HCT116 (cell line): ENCODE data around the gene EP300. TPM values are rescaled to one million over a fixed set of nuclear protein-coding genes. Genes with fewer than 3 reads are reported as not detected.

Source experiments
- ATAC-seq: fragments of 200-7000 bp; cut with Tn5 transposase; 2 replicates; pipeline ENCODE4 v1.9.1; 2020; ENCODE audit warnings: mild to moderate bottlenecking, moderate library complexity
- BruUV-seq: library from RNA; stranded (reverse); fragments of 400-500 nt; replicated peaks from 2 replicates; lab custom pipeline; 2021; lab: Mats Ljungman, UMichigan
- CTCF ChIA-PET: fragments of 300-600 bp; sonication (Branson Sonifier 250); formaldehyde crosslinking; loops from one replicate; lab custom pipeline; 2021; ENCODE audit warnings: antibody characterized with exemption; lab: Charles Lee
- POLR2A ChIA-PET: fragments of 300-600, 350-600 bp; sonication (Branson Sonifier 250); formaldehyde crosslinking; loops from one replicate; lab custom pipeline; 2021; ENCODE audit warnings: antibody characterized with exemption; lab: Charles Lee
- RAD21 ChIA-PET, 2 experiments: fragments of 300-600 bp; sonication (Branson Sonifier 250); formaldehyde crosslinking; loops; one replicate each; lab custom pipeline; 2023; ENCODE audit warnings: low total read pairs in 2 of 2; ENCODE audit not compliant: uncharacterized antibody in 2 of 2, unreplicated experiment in 2 of 2, low non-redundant PET in 1 of 2; lab: Charles Lee
- DNase-seq: peaks from one replicate; pipeline ENCODE4 v3.0.0-alpha.2; 2010; ENCODE audit warnings: low read depth, low spot score
- H2AFZ ChIP-seq: fragments of 200-600 bp; shearing (Covaris generic), sonication (generic); 2 replicates; pipeline ENCODE4 v1.6.1; 2017; ENCODE audit warnings: low read depth, mixed run types, mixed read lengths, antibody characterized with exemption, low read length; ENCODE audit not compliant: poor library complexity, severe bottlenecking
- H3K27ac ChIP-seq: 2 replicates; pipeline ENCODE4 v1.5.1; 2012; ENCODE audit warnings: low read depth, low read length
- H3K27me3 ChIP-seq: fragments of 200-600 bp; sonication (generic); 2 replicates; pipeline ENCODE4 v1.6.1; 2016; ENCODE audit warnings: mixed run types, low read length, mixed read lengths; ENCODE audit not compliant: insufficient read depth
- H3K36me3 ChIP-seq, 2 experiments: fragments of 200-500 bp in 1 of 2; fragments of 200-600 bp in 1 of 2; sonication (Bioruptor generic) in 1 of 2; sonication (generic) in 1 of 2; 2 replicates each; pipeline versions ENCODE4 v1.5.1 to v1.6.1; 2014 to 2016; ENCODE audit warnings: low read length in 2 of 2, inconsistent platforms in 1 of 2, mixed read lengths in 1 of 2, mixed run types in 1 of 2; ENCODE audit not compliant: insufficient read depth in 2 of 2, control insufficient read depth in 1 of 2
- H3K4me1 ChIP-seq, 2 experiments: fragments of 200-600 bp in 1 of 2; sonication (generic) in 1 of 2; 2 replicates each; pipeline versions ENCODE4 v1.5.1 to v1.6.1; 2012 to 2017; ENCODE audit warnings: low read length in 2 of 2, inconsistent platforms in 1 of 2, mild to moderate bottlenecking in 1 of 2, mixed read lengths in 1 of 2, mixed run types in 1 of 2, moderate library complexity in 1 of 2; ENCODE audit not compliant: insufficient read depth in 2 of 2, control insufficient read depth in 1 of 2
- H3K4me2 ChIP-seq: fragments of 200-600 bp; sonication (generic); 2 replicates; pipeline ENCODE4 v1.6.1; 2017; ENCODE audit warnings: mixed run types, low read length, mixed read lengths
- H3K4me3 ChIP-seq, 2 experiments: fragments of 200-600 bp in 1 of 2; sonication (generic) in 1 of 2; replicated peaks in 1 of 2; 2 replicates each; pipeline ENCODE4 v1.5.1; 2011 to 2016; ENCODE audit warnings: low read length in 2 of 2, control low read depth in 1 of 2, low read depth in 1 of 2, mild to moderate bottlenecking in 1 of 2, mixed read lengths in 1 of 2, mixed run types in 1 of 2
- H3K79me2 ChIP-seq: fragments of 200-600 bp; sonication (generic); 2 replicates; pipeline ENCODE4 v1.6.1; 2017; ENCODE audit warnings: mild to moderate bottlenecking, mixed run types, low read length, moderate library complexity, mixed read lengths; ENCODE audit not compliant: insufficient read depth
- H3K9ac ChIP-seq: fragments of 200-600 bp; sonication (generic); 2 replicates; pipeline ENCODE4 v1.6.1; 2016; ENCODE audit warnings: low read length, mixed read lengths
- H3K9me2 ChIP-seq: fragments of 200-600 bp; sonication (generic), shearing (Covaris generic); 2 replicates; pipeline ENCODE4 v1.6.1; 2017; ENCODE audit warnings: mixed run types, mild to moderate bottlenecking, moderate library complexity; ENCODE audit not compliant: insufficient read depth
- H3K9me3 ChIP-seq, 2 experiments: fragments of 200-500 bp in 1 of 2; fragments of 200-600 bp in 1 of 2; sonication (Bioruptor generic) in 1 of 2; sonication (generic) in 1 of 2; 2 replicates each; pipeline ENCODE4 v1.6.1; 2014 to 2017; ENCODE audit warnings: low read length in 2 of 2, mixed read lengths in 2 of 2, inconsistent platforms in 1 of 2, low read depth in 1 of 2, mild to moderate bottlenecking in 1 of 2, mixed run types in 1 of 2, moderate library complexity in 1 of 2; ENCODE audit not compliant: control insufficient read depth in 1 of 2, insufficient read depth in 1 of 2
- H4K20me1 ChIP-seq: fragments of 200-600 bp; sonication (generic), shearing (Covaris generic); 2 replicates; pipeline ENCODE4 v1.6.1; 2017; ENCODE audit warnings: mixed run types, mild to moderate bottlenecking, moderate library complexity; ENCODE audit not compliant: insufficient read depth
- EGR1 ChIP-seq: IDR thresholded peaks from 2 replicates; pipeline ENCODE4 v1.6.1; 2012; ENCODE audit warnings: low read depth
- ELF1 ChIP-seq: IDR thresholded peaks from 2 replicates; pipeline ENCODE4 v1.6.1; 2012; ENCODE audit warnings: low read depth, borderline replicate concordance
- EZH2phosphoT487 ChIP-seq: fragments of 200-600 bp; IDR thresholded peaks from 2 replicates; pipeline ENCODE4 v1.6.1; 2018; ENCODE audit warnings: antibody characterized with exemption, borderline replicate concordance
- FOSL1 ChIP-seq: IDR thresholded peaks from 2 replicates; pipeline ENCODE4 v1.6.1; 2012; ENCODE audit warnings: low read depth
- JUND ChIP-seq: IDR thresholded peaks from 2 replicates; pipeline ENCODE4 v1.6.1; 2012
- POLR2AphosphoS5 ChIP-seq: IDR thresholded peaks from 2 replicates; pipeline ENCODE4 v1.6.1; 2011; ENCODE audit warnings: mild to moderate bottlenecking, low read depth, low read length, moderate library complexity
- SIN3A ChIP-seq: IDR thresholded peaks from 2 replicates; pipeline ENCODE4 v1.6.1; 2012; ENCODE audit warnings: low read depth
- SP1 ChIP-seq: IDR thresholded peaks from 2 replicates; pipeline ENCODE4 v1.6.1; 2012; ENCODE audit warnings: low read depth
- YY1 ChIP-seq: IDR thresholded peaks from 2 replicates; pipeline ENCODE4 v1.6.1; 2011; ENCODE audit warnings: low read length, low read depth, moderate library complexity, mild to moderate bottlenecking; ENCODE audit not compliant: insufficient replicate concordance; ENCODE audit errors: extremely low read depth
- ZFX ChIP-seq: fragments of 450-650 bp; IDR thresholded peaks from 2 replicates; pipeline ENCODE4 v1.6.1; 2017
- intact Hi-C: fragments of 100-400 bp; cut with micrococcal nuclease; formaldehyde crosslinking; loops from 2 replicates; pipeline ENCODE4 v1.10.0; 2022
- total RNA-seq: library from RNA; stranded (reverse); gene quantifications from one replicate; pipeline ENCODE4 v1.2.1, GENCODE V29; 2021; ENCODE audit not compliant: unreplicated experiment
- TF ChIP-seq, protein P1 (sequence below): IDR thresholded peaks from 2 replicates; pipeline ENCODE4 v1.6.1; 2012; ENCODE audit warnings: low read depth
- TF ChIP-seq, protein P2 (sequence below), 3 experiments: fragments of 200-600 bp in 1 of 3; sonication (generic) in 1 of 3; IDR thresholded peaks in 2 of 3; conservative IDR thresholded peaks in 1 of 3; 2 replicates each; pipeline ENCODE4 v1.5.1; 2012 to 2017; ENCODE audit warnings: low read depth in 2 of 3, low read length in 2 of 3, antibody characterized with exemption in 1 of 3, borderline replicate concordance in 1 of 3, control low read depth in 1 of 3, mild to moderate bottlenecking in 1 of 3, mixed read lengths in 1 of 3, mixed run types in 1 of 3, moderate library complexity in 1 of 3; ENCODE audit not compliant: insufficient read depth in 1 of 3
- TF ChIP-seq, protein P3 (sequence below): IDR thresholded peaks from 2 replicates; pipeline ENCODE4 v1.6.1; 2012
- TF ChIP-seq, protein P4 (sequence below): IDR thresholded peaks from 2 replicates; pipeline ENCODE4 v1.6.1; 2011; ENCODE audit warnings: mild to moderate bottlenecking, low read length, moderate library complexity; ENCODE audit not compliant: insufficient replicate concordance; ENCODE audit errors: extremely low read depth
- TF ChIP-seq, protein P5 (sequence below): IDR thresholded peaks from 2 replicates; pipeline ENCODE4 v1.6.1; 2012

Gene EP300
- total RNA-seq, 1 experiment from 2014 or later: 38.8 TPM

DNA sequence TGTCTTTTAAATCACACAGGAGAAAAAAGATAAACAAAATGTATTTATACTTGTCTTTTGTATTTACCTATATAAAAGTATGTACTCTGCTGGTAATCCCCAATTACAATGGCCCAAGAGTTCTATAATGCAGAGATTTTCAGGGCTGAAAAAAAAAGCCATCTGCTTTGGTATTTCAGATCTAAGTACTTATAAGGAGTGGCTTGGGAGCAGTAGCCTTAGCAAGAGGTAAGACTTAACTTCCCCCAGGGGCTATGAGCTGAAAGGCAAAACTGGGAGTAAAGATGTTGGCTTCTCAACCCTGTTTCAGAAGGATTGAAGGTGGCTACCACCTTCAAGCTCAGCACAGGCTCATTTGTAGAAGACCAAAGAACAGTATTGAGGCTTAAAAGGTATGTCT lies 35.3 kb upstream of the EP300 start:
- no peaks in the 10 kb centered on the region for H3K27me3 ChIP-seq
- no peaks in the 10 kb centered on the region for H3K9me3 ChIP-seq
- H3K9me2 ChIP-seq: no peaks in the 10 kb centered on the region
- RAD21 ChIA-PET: no interaction called here
- no peak overlapping the region for H3K27ac ChIP-seq
- H3K79me2 ChIP-seq: no peaks in the 10 kb centered on the region
- no peak for ATAC-seq
- DNase-seq: no peak
- H4K20me1 ChIP-seq: no peaks in the 10 kb centered on the region
- POLR2A ChIA-PET: interaction anchor here (1.0 kb wide), 1 partner anchor 12 kb away, joined by 3 read pairs; no protein-coding TSS in a partner anchor
- CTCF ChIA-PET: no interaction called here
- no peak overlapping the region for H3K4me3 ChIP-seq
- no peak overlapping the region for H3K4me2 ChIP-seq
- TF ChIP-seq ELF1 (no peak), SP1 (no peak), POLR2AphosphoS5 (no peak), YY1 (no peak), EGR1 (no peak), SIN3A (no peak), ZFX (no peak), JUND (no peak), EZH2phosphoT487 (no peak), FOSL1 (no peak)
- TF ChIP-seq, protein P1, sequence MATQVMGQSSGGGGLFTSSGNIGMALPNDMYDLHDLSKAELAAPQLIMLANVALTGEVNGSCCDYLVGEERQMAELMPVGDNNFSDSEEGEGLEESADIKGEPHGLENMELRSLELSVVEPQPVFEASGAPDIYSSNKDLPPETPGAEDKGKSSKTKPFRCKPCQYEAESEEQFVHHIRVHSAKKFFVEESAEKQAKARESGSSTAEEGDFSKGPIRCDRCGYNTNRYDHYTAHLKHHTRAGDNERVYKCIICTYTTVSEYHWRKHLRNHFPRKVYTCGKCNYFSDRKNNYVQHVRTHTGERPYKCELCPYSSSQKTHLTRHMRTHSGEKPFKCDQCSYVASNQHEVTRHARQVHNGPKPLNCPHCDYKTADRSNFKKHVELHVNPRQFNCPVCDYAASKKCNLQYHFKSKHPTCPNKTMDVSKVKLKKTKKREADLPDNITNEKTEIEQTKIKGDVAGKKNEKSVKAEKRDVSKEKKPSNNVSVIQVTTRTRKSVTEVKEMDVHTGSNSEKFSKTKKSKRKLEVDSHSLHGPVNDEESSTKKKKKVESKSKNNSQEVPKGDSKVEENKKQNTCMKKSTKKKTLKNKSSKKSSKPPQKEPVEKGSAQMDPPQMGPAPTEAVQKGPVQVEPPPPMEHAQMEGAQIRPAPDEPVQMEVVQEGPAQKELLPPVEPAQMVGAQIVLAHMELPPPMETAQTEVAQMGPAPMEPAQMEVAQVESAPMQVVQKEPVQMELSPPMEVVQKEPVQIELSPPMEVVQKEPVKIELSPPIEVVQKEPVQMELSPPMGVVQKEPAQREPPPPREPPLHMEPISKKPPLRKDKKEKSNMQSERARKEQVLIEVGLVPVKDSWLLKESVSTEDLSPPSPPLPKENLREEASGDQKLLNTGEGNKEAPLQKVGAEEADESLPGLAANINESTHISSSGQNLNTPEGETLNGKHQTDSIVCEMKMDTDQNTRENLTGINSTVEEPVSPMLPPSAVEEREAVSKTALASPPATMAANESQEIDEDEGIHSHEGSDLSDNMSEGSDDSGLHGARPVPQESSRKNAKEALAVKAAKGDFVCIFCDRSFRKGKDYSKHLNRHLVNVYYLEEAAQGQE: no peak
- TF ChIP-seq, protein P2, sequence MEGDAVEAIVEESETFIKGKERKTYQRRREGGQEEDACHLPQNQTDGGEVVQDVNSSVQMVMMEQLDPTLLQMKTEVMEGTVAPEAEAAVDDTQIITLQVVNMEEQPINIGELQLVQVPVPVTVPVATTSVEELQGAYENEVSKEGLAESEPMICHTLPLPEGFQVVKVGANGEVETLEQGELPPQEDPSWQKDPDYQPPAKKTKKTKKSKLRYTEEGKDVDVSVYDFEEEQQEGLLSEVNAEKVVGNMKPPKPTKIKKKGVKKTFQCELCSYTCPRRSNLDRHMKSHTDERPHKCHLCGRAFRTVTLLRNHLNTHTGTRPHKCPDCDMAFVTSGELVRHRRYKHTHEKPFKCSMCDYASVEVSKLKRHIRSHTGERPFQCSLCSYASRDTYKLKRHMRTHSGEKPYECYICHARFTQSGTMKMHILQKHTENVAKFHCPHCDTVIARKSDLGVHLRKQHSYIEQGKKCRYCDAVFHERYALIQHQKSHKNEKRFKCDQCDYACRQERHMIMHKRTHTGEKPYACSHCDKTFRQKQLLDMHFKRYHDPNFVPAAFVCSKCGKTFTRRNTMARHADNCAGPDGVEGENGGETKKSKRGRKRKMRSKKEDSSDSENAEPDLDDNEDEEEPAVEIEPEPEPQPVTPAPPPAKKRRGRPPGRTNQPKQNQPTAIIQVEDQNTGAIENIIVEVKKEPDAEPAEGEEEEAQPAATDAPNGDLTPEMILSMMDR (IDR thresholded peaks at IDR 0.05 in 2 of 3, conservative IDR thresholded peaks at IDR 0.05 in 1 of 3; ENCODE audit: borderline replicate concordance in 1 of 3, insufficient read depth in 1 of 3, low read depth in 2 of 3, low read length in 2 of 3): no peak
- TF ChIP-seq, protein P3, sequence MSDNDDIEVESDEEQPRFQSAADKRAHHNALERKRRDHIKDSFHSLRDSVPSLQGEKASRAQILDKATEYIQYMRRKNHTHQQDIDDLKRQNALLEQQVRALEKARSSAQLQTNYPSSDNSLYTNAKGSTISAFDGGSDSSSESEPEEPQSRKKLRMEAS: no peak
- TF ChIP-seq, protein P4, sequence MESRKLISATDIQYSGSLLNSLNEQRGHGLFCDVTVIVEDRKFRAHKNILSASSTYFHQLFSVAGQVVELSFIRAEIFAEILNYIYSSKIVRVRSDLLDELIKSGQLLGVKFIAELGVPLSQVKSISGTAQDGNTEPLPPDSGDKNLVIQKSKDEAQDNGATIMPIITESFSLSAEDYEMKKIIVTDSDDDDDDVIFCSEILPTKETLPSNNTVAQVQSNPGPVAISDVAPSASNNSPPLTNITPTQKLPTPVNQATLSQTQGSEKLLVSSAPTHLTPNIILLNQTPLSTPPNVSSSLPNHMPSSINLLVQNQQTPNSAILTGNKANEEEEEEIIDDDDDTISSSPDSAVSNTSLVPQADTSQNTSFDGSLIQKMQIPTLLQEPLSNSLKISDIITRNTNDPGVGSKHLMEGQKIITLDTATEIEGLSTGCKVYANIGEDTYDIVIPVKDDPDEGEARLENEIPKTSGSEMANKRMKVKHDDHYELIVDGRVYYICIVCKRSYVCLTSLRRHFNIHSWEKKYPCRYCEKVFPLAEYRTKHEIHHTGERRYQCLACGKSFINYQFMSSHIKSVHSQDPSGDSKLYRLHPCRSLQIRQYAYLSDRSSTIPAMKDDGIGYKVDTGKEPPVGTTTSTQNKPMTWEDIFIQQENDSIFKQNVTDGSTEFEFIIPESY: no peak
- TF ChIP-seq, protein P5, sequence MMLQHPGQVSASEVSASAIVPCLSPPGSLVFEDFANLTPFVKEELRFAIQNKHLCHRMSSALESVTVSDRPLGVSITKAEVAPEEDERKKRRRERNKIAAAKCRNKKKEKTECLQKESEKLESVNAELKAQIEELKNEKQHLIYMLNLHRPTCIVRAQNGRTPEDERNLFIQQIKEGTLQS: no peak
- no peak overlapping the region for H3K9ac ChIP-seq
- H2AFZ ChIP-seq: no peak overlapping the region
- intact Hi-C loops: no loop called here
- H3K4me1 ChIP-seq: peaks cover 5 to 9% of the 10 kb centered on the region in 2 experiments
- H3K36me3 ChIP-seq: no peaks in the 10 kb centered on the region
- no TSS peak for BruUV-seq
